Progenitor cell of endocrine pancreas (in vitro differentiated cells): ENCODE measurements around the gene EXOC6B. TPM values are rescaled to one million over a fixed set of nuclear protein-coding genes. Genes with fewer than 3 reads are reported as not detected.

Source experiments
- DNase-seq: peaks from one replicate; pipeline ENCODE4 v3.0.0; 2021; ENCODE audit warnings: low spot score; ENCODE audit not compliant: unreplicated experiment
- H3K27ac Mint-ChIP-seq: 2 replicates; pipeline ENCODE4 v1.8.0; 2021; ENCODE audit warnings: mild to moderate bottlenecking, moderate library complexity, mixed read lengths
- H3K27me3 Mint-ChIP-seq: 2 replicates; pipeline ENCODE4 v1.8.0; 2021; ENCODE audit warnings: mixed read lengths
- H3K36me3 Mint-ChIP-seq: 2 replicates; pipeline ENCODE4 v1.8.0; 2022; ENCODE audit warnings: mixed read lengths; ENCODE audit not compliant: insufficient read depth
- H3K4me1 Mint-ChIP-seq: 2 replicates; pipeline ENCODE4 v1.8.0; 2021; ENCODE audit warnings: low read depth, mixed read lengths
- H3K4me3 Mint-ChIP-seq: 2 replicates; pipeline ENCODE4 v1.8.0; 2021; ENCODE audit warnings: low read depth, mild to moderate bottlenecking, moderate library complexity, mixed read lengths
- H3K9me3 Mint-ChIP-seq: 2 replicates; pipeline ENCODE4 v1.8.0; 2021; ENCODE audit warnings: low read depth, mixed read lengths
- CTCF ChIP-seq: fragments of 200-600 bp; sonication (generic); IDR thresholded peaks from one replicate; pipeline ENCODE4 v1.5.0; 2021; ENCODE audit warnings: antibody characterized with exemption, mild to moderate bottlenecking; ENCODE audit not compliant: unreplicated experiment
- total RNA-seq: library from RNA; stranded (reverse); gene quantifications from 2 replicates; pipeline ENCODE4 v1.2.1, GENCODE V29; 2021

EXOC6B gene
- total RNA-seq, 1 donor from 2014 or later, result 71.9 TPM

GRCh38 chr2:72708236-72708635, 117.6 kb downstream of the EXOC6B start:
- Mint-ChIP-seq H3K9me3 (peaks cover 4% of the 10 kb centered on the region), H3K4me3 (no peak overlapping the region), H3K27ac (no peak overlapping the region), H3K4me1 (peaks cover 5% of the 10 kb centered on the region), H3K27me3 (no peaks in the 10 kb centered on the region), H3K36me3 (peaks cover 20% of the 10 kb centered on the region)
- DNase-seq, result no peak
- TF ChIP-seq CTCF, result no peak

DNA sequence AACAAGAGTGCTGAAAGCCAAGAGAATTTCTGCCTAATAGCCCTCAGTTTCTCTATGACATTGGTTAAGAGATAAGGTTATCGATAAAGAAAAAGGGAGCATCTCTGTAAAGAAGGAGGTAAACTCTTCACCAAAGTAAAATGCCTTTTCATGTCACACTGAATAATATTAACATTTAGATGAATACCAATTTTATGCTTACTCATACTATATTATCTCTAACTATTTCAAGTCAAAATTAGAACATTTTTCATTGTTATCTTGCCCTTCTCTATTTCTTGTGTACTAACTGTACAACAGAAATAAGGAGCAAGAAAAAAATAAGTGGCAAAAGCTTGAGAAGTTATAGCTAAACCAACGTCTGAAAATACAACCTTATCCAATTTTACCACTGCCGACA, 127.5 kb downstream of the EXOC6B start:
- Mint-ChIP-seq H3K4me1 (peaks cover 13% of the 10 kb centered on the region), H3K4me3 (no peak overlapping the region), H3K27ac (no peak overlapping the region), H3K9me3 (no peaks in the 10 kb centered on the region), H3K27me3 (no peaks in the 10 kb centered on the region), H3K36me3 (peaks cover 5% of the 10 kb centered on the region)
- TF ChIP-seq CTCF, result no peak
- no peak for DNase-seq

GRCh38 chr2:72696559-72696958, 129.3 kb downstream of the EXOC6B start:
- Mint-ChIP-seq H3K27ac (no peak overlapping the region), H3K27me3 (no peaks in the 10 kb centered on the region), H3K36me3 (peaks cover 8% of the 10 kb centered on the region), H3K9me3 (no peaks in the 10 kb centered on the region), H3K4me3 (no peak overlapping the region), H3K4me1 (peaks cover 13% of the 10 kb centered on the region)
- no peak for TF ChIP-seq CTCF
- DNase-seq, result no peak

DNA sequence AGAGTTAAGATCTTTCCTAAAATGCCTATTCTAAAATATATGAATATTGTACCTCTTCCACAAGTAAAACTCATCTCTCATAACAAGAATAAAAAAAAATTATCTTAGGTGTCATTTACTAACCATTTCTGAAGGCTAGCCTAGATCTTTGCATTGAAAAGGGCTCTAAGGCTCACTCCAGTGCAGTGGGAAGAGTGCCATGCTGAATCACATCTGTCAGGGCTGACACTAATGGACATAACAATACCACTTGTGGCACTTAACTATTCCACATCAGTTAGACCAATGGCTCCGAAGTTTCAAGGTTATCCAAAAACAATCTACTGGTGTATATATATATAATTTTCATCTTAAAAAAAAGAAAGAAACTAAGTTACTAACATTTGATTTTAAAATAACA, 130.2 kb downstream of the EXOC6B start:
- peaks cover 13% of the 10 kb centered on the region for H3K4me1 Mint-ChIP-seq
- no peak for TF ChIP-seq CTCF
- H3K4me3 Mint-ChIP-seq, result no peak overlapping the region
- DNase-seq, result no peak
- peaks cover 6% of the 10 kb centered on the region for H3K36me3 Mint-ChIP-seq
- no peaks in the 10 kb centered on the region for H3K9me3 Mint-ChIP-seq
- no peaks in the 10 kb centered on the region for H3K27me3 Mint-ChIP-seq
- no peak overlapping the region for H3K27ac Mint-ChIP-seq

DNA sequence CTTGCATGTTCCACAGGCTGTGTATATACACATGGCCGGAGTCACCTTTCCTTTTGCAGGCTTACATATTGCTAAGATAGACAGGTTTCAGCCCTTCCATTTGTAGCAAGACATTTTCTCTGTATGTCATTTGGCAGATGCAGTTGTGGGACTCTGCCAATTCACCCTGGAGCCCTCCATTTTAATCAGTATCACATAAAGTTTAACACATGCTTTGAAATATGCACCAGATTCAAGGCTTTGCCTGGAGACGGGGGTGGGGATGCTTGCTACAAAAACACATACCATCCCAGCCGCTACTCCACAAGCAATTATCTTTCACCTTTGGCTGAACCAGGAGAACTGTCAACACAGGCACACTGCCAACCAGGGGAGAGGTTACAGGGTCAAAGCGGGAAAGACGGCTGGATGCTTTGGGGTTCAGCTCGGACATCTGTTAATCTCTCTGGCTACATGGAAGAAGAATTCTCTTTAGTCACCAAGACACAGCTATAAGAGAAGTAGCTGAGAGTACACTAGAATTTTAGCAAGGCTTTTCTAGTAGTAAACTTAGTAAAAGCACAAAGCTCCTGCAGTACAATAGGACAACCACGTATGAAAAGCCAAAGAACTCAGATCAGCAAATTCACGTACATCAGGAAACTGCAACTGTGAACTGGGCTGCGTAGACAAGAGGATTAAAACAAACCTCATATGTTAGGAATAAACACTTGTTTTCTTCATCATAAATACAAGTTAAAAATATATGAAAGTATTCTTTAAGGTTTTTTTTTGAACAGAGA, 130.9 kb downstream of the EXOC6B start:
- Mint-ChIP-seq H3K4me1 (peaks cover 13% of the 10 kb centered on the region), H3K27me3 (no peaks in the 10 kb centered on the region), H3K4me3 (no peak overlapping the region), H3K27ac (no peak overlapping the region), H3K36me3 (peaks cover 6% of the 10 kb centered on the region), H3K9me3 (no peaks in the 10 kb centered on the region)
- no peak for DNase-seq
- no peak for TF ChIP-seq CTCF
